Vagina (tissue), 2 donors: Measurements from ENCODE around the gene RAB17.

Experiments
- POLR2A ChIP-seq, 2 donors: fragments of 450-650 bp; IDR thresholded peaks; one replicate each; pipeline ENCODE4 v1.6.1; 2017; ENCODE audit warnings: antibody characterized with exemption in 2 of 2, mild to moderate bottlenecking in 2 of 2, moderate library complexity in 2 of 2
- POLR2AphosphoS5 ChIP-seq, 2 donors: sonication (generic); formaldehyde crosslinking; IDR thresholded peaks; one replicate each; pipeline ENCODE4 v1.9.0; 2017; ENCODE audit warnings: antibody characterized with exemption in 2 of 2, mild to moderate bottlenecking in 2 of 2, low read depth in 1 of 2; ENCODE audit not compliant: insufficient read depth in 1 of 2
- TF ChIP-seq, protein P1 (sequence below), 3 experiments: fragments of 450-650 bp in 2 of 3; fragments of 200-600 bp in 1 of 3; sonication (generic) in 1 of 3; IDR thresholded peaks; one replicate each; pipeline ENCODE4 v1.5.1; 2017 to 2019; ENCODE audit warnings: antibody characterized with exemption in 3 of 3, mild to moderate bottlenecking in 2 of 3, moderate library complexity in 2 of 3

DNA sequence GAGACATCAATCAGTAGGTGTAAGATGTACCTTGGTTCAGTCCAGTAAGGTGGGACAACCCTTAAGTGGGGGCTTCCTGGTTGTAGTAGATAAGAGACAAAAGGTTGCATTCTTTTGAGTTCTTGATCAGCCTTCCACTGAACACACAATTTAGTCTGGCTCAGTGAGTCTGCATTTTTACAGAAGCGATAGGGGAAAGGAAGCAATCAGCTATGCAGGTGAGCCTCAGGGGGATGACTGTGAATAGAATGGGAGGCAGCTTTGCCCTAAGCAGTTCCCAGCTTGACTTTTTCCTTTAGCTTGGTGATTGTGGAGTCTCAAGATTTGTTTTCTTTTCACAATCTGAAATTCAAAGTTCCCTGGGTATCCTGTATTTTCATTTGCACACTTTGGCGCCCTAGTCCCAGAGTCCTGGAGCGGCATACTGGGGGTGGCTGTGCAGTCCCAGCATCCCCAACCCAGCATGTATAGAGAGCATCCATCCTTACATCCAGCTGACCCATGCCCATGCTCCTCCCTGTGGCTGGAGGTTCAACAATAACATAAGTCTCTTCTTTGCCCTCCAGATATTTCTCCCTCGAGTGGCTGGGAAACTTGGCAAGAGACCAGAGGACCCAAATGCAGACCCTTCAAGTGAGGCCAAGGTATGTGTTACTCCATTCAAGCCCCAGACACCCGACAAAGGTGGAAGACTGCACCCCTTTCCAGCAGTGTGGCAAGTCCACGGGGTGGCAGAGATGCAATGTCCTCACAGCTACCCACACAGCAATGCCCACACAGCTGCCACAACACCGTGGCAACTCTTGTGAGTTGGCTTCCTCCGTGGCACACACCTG lies 44.3 kb downstream of the RAB17 start:
- TF ChIP-seq, protein P1, sequence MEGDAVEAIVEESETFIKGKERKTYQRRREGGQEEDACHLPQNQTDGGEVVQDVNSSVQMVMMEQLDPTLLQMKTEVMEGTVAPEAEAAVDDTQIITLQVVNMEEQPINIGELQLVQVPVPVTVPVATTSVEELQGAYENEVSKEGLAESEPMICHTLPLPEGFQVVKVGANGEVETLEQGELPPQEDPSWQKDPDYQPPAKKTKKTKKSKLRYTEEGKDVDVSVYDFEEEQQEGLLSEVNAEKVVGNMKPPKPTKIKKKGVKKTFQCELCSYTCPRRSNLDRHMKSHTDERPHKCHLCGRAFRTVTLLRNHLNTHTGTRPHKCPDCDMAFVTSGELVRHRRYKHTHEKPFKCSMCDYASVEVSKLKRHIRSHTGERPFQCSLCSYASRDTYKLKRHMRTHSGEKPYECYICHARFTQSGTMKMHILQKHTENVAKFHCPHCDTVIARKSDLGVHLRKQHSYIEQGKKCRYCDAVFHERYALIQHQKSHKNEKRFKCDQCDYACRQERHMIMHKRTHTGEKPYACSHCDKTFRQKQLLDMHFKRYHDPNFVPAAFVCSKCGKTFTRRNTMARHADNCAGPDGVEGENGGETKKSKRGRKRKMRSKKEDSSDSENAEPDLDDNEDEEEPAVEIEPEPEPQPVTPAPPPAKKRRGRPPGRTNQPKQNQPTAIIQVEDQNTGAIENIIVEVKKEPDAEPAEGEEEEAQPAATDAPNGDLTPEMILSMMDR (IDR thresholded peaks at IDR 0.05), result no peak
- TF ChIP-seq POLR2AphosphoS5 (IDR thresholded peaks at IDR 0.05; ENCODE audit: insufficient read depth in 1 of 2, low read depth in 1 of 2), result no peak
- TF ChIP-seq POLR2A (IDR thresholded peaks at IDR 0.05), result no peak
